Sigmoid colon (tissue), 7 donors: ENCODE data around the gene SHISA8. TPM values are rescaled to one million over a fixed set of nuclear protein-coding genes. Genes with fewer than 3 reads are reported as not detected.

Experiments
- DNase-seq: peaks from one replicate; pipeline ENCODE4 v3.0.0-alpha.2; 2019
- H3K27ac ChIP-seq, 4 donors: fragments of 200-600 bp; sonication (generic); one replicate each; pipeline ENCODE4 v1.5.1; 2016 to 2019; ENCODE audit warnings: mild to moderate bottlenecking in 1 of 4
- H3K27me3 ChIP-seq, 3 donors: fragments of 200-600 bp; sonication (generic); one replicate each; pipeline ENCODE4 v1.5.1; 2019; ENCODE audit warnings: mild to moderate bottlenecking in 1 of 3
- H3K36me3 ChIP-seq, 4 donors: fragments of 200-600 bp; sonication (generic); one replicate each; pipeline ENCODE4 v1.5.1; 2016 to 2019
- H3K4me1 ChIP-seq, 4 donors: fragments of 200-600 bp; sonication (generic); one replicate each; pipeline ENCODE4 v1.5.1; 2017 to 2019
- H3K4me3 ChIP-seq, 4 donors: fragments of 200-600 bp; sonication (generic); one replicate each; pipeline ENCODE4 v1.5.1; 2017 to 2019; ENCODE audit warnings: mild to moderate bottlenecking in 2 of 4, moderate library complexity in 1 of 4
- H3K9me3 ChIP-seq, 4 donors: fragments of 200-600 bp in 3 of 4; sonication (generic) in 3 of 4; one replicate each; pipeline versions ENCODE4 v1.5.1 to v1.6.1; 2013 to 2019
- EP300 ChIP-seq, 4 donors: sonication (generic); formaldehyde crosslinking; IDR thresholded peaks; one replicate each; pipeline ENCODE4 v1.6.1; 2017; ENCODE audit warnings: antibody characterized with exemption in 4 of 4
- POLR2A ChIP-seq, 2 donors: fragments of 450-650 bp; IDR thresholded peaks; one replicate each; pipeline ENCODE4 v1.6.1; 2016; ENCODE audit warnings: antibody characterized with exemption in 2 of 2, mild to moderate bottlenecking in 2 of 2, moderate library complexity in 2 of 2
- POLR2AphosphoS5 ChIP-seq, 4 donors: sonication (generic); formaldehyde crosslinking; IDR thresholded peaks; one replicate each; pipeline ENCODE4 v1.6.1; 2017; ENCODE audit warnings: antibody characterized with exemption in 4 of 4
- WGBS, 2 donors: extraction: QIAGEN DNeasy Blood & Tissue Kit; methylation state at CpG; one replicate each; pipeline ENCODE4 v1.1.7; 2013; 5-methylcytosine and 5-hydroxymethylcytosine counted together
- intact Hi-C: fragments of 100-400 bp; cut with DNase I; formaldehyde crosslinking; loops from one replicate; pipeline ENCODE4 v1.15.1; 2023
- polyA plus RNA-seq, 3 donors: library from polyadenylated mRNA; stranded (reverse); fragments of 200-250 nt; gene quantifications; one replicate each; pipeline ENCODE4 v1.2.3, GENCODE V29; 2013
- total RNA-seq, 4 donors: library from RNA; depleted of rRNA; stranded (reverse); fragments of >200 nt; gene quantifications; one replicate each; pipeline ENCODE4 v1.1.0, GENCODE V29; 2016
- TF ChIP-seq, protein P1 (sequence below), 4 experiments: fragments of 450-650 bp in 3 of 4; fragments of 200-600 bp in 1 of 4; IDR thresholded peaks; one replicate each; pipeline ENCODE4 v1.5.1; 2016 to 2019; ENCODE audit warnings: antibody characterized with exemption in 4 of 4, mild to moderate bottlenecking in 3 of 4, moderate library complexity in 2 of 4
- donor health status: healthy with polysubstance abuse.
- donor health status: Bipolar disorder and iron deficiency.
- donor health status: healthy.

The SHISA8 gene
- total RNA-seq: not detected
- polyA plus RNA-seq: under 1 TPM in 1 of 3 donors, not detected in 2; 0.12 TPM

DNA sequence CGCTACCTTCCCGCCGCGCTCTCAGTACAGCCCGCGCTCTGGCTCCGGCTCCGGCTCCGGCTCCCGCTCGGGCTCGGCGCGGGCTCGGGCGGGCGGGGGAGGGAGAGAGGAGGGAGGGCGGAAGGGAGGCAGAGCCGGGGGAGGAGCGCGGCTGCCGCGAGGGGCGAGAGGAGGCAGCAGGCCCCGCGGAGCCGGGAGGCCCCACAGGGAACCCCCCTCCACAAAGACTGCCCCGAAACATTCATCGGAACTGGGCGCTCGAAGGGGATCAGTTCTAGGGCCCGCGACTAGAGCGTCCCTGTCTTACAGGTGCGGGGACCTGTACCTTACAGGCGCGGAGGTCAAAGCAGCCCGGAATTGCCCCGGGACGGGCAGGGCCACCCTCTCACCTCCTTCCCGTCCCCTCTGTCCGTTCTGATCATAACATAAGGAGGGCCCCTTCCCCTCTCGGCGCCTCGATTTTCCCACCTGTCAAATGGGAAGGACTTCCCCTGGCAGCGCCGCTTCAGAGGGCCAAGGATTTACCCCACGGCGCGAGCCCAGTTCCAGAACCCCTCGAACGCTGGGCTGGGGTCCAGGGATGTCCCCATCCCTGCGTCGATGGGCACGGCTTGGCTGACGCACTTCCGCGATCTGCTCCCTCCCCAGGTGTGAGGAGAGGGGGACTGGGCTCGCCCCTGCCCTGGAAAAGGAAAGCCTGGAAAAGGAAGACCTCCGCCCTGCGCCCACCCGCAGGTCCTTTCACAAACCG lies at the start of gene SHISA8:
Gene SHISA8, minus strand, starts transcription at position 40 of the 751 bp plus-strand sequence. CDS start 407 bp downstream, outside the sequence.
- Histone ChIP-seq H3K27me3 (peaks cover 58 to 100% (median 99%) of the 10 kb centered on the region in 3 donors), H3K4me1 (peaks cover 0 to 43% (median 38%) of the 10 kb centered on the region in 4 donors), H3K36me3 (no peaks in the 10 kb centered on the region), H3K4me3 (peak within 1 kb of the TSS in 3 of 4 donors; percentile 28 to 45 (median 44)), H3K9me3 (no peaks in the 10 kb centered on the region), H3K27ac (no peak within 1 kb of the TSS)
- WGBS, 2 donors: 6 to 8% methylated on average over 63 of the region's 63 CpGs
- TF ChIP-seq EP300 (IDR thresholded peaks at IDR 0.05) (no peak), POLR2A (IDR thresholded peaks at IDR 0.05) (no peak), POLR2AphosphoS5 (IDR thresholded peaks at IDR 0.05) (no peak)
- TF ChIP-seq, protein P1, sequence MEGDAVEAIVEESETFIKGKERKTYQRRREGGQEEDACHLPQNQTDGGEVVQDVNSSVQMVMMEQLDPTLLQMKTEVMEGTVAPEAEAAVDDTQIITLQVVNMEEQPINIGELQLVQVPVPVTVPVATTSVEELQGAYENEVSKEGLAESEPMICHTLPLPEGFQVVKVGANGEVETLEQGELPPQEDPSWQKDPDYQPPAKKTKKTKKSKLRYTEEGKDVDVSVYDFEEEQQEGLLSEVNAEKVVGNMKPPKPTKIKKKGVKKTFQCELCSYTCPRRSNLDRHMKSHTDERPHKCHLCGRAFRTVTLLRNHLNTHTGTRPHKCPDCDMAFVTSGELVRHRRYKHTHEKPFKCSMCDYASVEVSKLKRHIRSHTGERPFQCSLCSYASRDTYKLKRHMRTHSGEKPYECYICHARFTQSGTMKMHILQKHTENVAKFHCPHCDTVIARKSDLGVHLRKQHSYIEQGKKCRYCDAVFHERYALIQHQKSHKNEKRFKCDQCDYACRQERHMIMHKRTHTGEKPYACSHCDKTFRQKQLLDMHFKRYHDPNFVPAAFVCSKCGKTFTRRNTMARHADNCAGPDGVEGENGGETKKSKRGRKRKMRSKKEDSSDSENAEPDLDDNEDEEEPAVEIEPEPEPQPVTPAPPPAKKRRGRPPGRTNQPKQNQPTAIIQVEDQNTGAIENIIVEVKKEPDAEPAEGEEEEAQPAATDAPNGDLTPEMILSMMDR (IDR thresholded peaks at IDR 0.05): no peak
- intact Hi-C loops: no loop called here
- DNase-seq: no peak

DNA sequence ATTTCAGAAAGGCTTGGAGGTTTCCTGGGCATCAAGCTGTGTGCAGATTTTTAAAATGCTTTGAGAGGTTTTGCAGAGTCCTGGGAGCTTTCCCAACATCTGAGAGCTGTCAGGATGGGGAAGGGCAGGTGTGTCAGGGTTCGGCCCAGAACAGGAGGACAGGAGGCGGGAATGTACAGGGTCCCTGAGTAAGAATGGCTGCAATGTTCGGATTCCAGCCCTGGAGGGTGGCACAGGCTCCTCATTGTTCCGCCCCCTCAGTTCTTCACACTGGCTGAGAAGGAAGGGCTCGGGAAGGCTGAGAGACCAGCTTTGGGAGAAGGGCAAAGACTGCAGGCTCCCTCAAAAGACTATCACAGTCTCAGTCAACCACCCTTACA lies 49.2 kb upstream of the SHISA8 start:
- Histone ChIP-seq H3K36me3 (no peaks in the 10 kb centered on the region), H3K27ac (no peak overlapping the region), H3K4me1 (peaks cover 0 to 6% (median 0%) of the 10 kb centered on the region in 4 donors), H3K4me3 (no peak overlapping the region), H3K27me3 (peaks cover 0 to 4% (median 4%) of the 10 kb centered on the region in 3 donors), H3K9me3 (no peaks in the 10 kb centered on the region)
- TF ChIP-seq, protein P1 (IDR thresholded peaks at IDR 0.05): no peak
- TF ChIP-seq POLR2AphosphoS5 (IDR thresholded peaks at IDR 0.05): no peak
- no peak for TF ChIP-seq POLR2A (IDR thresholded peaks at IDR 0.05)
- no peak for TF ChIP-seq EP300 (IDR thresholded peaks at IDR 0.05)
- DNase-seq: no peak
- intact Hi-C loops: no loop called here
- WGBS, 2 donors: 87 to 89% methylated on average over 5 of the region's 5 CpGs

DNA sequence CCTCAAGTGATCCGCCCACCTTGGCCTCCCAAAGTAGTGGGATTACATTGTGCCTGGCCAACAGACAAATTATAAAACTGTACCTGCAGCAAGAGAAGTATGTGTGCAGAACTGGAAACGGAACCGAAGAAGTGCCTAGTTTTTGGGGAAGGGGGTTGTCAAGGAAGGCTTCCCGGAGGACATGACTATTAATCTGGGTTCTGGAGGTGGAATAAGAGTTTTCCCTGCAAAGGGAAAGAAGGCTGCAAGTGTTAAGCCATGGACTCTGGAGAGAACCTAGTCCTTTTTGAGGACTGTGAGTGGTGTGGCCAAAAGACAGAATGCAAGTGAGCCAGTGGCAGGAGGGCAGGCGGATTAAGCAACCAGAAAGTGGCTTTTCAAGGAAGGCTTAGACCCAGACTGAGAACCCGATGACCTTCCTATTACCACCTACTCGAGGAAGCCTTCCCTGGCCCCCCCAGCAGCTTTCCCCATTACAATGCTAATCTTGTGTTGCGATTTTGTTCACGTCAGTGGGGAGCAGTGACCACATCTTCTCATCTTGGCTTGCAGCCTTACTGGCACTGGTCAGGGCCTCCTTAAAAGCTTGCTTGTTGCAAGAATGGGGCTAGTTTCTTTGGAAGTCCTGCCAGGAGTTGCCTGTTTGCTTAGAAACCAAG lies 48.7 kb upstream of the SHISA8 start:
- H3K36me3 ChIP-seq: no peaks in the 10 kb centered on the region
- DNase-seq: no peak
- no peak overlapping the region for H3K4me3 ChIP-seq
- H3K27me3 ChIP-seq: no peaks in the 10 kb centered on the region
- no peaks in the 10 kb centered on the region for H3K9me3 ChIP-seq
- no peak for TF ChIP-seq EP300 (IDR thresholded peaks at IDR 0.05)
- TF ChIP-seq, protein P1 (IDR thresholded peaks at IDR 0.05): no peak
- no peak for TF ChIP-seq POLR2AphosphoS5 (IDR thresholded peaks at IDR 0.05)
- no peak for TF ChIP-seq POLR2A (IDR thresholded peaks at IDR 0.05)
- peaks cover 0 to 6% (median 0%) of the 10 kb centered on the region in 4 donors for H3K4me1 ChIP-seq
- no peak overlapping the region for H3K27ac ChIP-seq
- WGBS, 2 donors: 82 to 85% methylated on average over 9 of the region's 9 CpGs
- intact Hi-C loops: no loop called here

DNA sequence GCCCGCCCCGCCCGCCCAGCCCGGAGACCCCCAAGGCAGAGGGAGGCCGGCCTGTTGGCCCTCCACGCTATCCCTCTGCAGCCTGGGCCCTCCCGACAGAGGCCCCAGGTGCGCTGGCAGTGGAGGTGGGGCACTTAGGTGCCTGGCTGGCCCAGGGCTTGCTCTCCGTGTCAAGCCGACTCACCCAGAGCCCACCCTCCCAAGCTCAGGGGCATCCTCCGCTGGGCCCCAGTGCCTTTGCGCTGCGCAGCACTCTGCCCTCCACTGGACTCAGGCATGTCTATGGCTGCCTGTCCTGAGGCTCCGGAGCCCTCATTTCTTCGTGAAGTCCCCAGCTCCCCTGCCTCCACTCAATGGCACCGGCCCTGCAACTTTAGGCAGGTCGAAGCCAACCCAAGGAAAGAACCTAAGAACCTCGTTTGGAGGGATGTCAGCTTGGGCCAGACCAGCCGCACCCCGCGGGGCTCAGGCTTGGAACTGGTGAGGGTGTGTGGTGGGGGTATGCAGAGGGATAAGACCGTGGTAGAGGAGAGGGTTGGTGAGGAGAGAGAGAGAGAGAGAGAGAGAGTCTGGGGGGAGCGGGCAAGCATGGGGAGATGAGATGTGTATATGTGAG lies 43.2 kb upstream of the SHISA8 start:
- Histone ChIP-seq H3K27me3 (peaks cover 6 to 12% (median 7%) of the 10 kb centered on the region in 3 donors), H3K9me3 (no peaks in the 10 kb centered on the region), H3K4me3 (peak overlapping the region in 2 of 4 donors; percentile 24 to 30), H3K4me1 (peaks cover 0 to 12% (median 8%) of the 10 kb centered on the region in 4 donors), H3K27ac (no peak overlapping the region), H3K36me3 (no peaks in the 10 kb centered on the region)
- 40 to 45% methylated on average over 23 of the region's 23 CpGs for WGBS, 2 donors
- intact Hi-C loops: no loop called here
- no peak for TF ChIP-seq POLR2AphosphoS5 (IDR thresholded peaks at IDR 0.05)
- DNase-seq: no peak

DNA sequence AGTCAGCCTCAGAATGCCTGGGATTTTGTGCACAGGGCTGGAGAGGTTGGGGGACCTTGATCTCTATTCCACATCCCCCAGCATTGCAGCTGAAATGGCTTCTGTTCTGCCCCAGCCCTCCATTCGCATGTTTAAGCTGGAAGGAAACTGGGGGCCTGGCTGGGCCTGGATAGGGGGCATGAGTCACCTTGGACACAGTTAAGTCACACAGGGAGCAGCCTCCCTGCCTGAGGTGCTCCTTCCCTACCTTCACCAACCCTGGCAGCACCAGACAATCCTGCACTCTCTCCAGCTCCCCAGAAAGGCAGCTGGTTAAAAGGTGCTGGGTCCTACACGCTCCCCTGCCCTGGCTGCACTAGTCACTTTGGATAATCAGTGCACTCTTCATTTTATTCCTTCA lies 37.8 kb upstream of the SHISA8 start:
- peaks cover 0 to 6% (median 4%) of the 10 kb centered on the region in 4 donors for H3K4me1 ChIP-seq
- no peak for DNase-seq
- no peaks in the 10 kb centered on the region for H3K9me3 ChIP-seq
- H3K4me3 ChIP-seq: no peak overlapping the region
- 89 to 94% methylated on average over 2 of the region's 2 CpGs for WGBS, 2 donors
- no peaks in the 10 kb centered on the region for H3K36me3 ChIP-seq
- TF ChIP-seq, protein P1 (IDR thresholded peaks at IDR 0.05): no peak
- TF ChIP-seq EP300 (IDR thresholded peaks at IDR 0.05) (no peak), POLR2AphosphoS5 (IDR thresholded peaks at IDR 0.05) (no peak), POLR2A (IDR thresholded peaks at IDR 0.05) (no peak)
- peaks cover 1 to 7% (median 4%) of the 10 kb centered on the region in 3 donors for H3K27me3 ChIP-seq
- no peak overlapping the region for H3K27ac ChIP-seq
- intact Hi-C loops: no loop called here
